Aorta (tissue), 5 donors: ENCODE results near the gene HARS2. TPM values are rescaled to one million over a fixed set of nuclear protein-coding genes. Genes with fewer than 3 reads are reported as not detected.
"Not testable (repeated sequence)": the region's sequence is repeated elsewhere in the genome, so short reads cannot be mapped to it uniquely, and the experiment has no call there.

Source experiments
- ATAC-seq: fragments of 200-7000 bp; cut with Tn5 transposase; one replicate; pipeline ENCODE4 v1.9.1; 2022; ENCODE audit warnings: moderate library complexity; ENCODE audit not compliant: low FRiP score
- DNase-seq, 2 donors: peaks; one replicate each; pipeline ENCODE4 v3.0.0-alpha.2; 2020
- H3K27ac ChIP-seq, 2 donors: one replicate each; pipeline ENCODE4 v1.5.1; 2013; ENCODE audit warnings: low read length in 2 of 2, mild to moderate bottlenecking in 2 of 2, moderate library complexity in 2 of 2, control low read depth in 1 of 2, inconsistent platforms in 1 of 2, low read depth in 1 of 2
- H3K27me3 ChIP-seq, 2 donors: one replicate each; pipeline ENCODE4 v1.6.1; 2013; ENCODE audit warnings: control low read depth in 1 of 2, low read length in 1 of 2, mild to moderate bottlenecking in 1 of 2, moderate library complexity in 1 of 2; ENCODE audit not compliant: insufficient read depth in 2 of 2, control insufficient read depth in 1 of 2
- H3K36me3 ChIP-seq, 2 donors: one replicate each; pipeline ENCODE4 v1.6.1; 2013; ENCODE audit warnings: control low read depth in 1 of 2, low read length in 1 of 2, mild to moderate bottlenecking in 1 of 2; ENCODE audit not compliant: insufficient read depth in 2 of 2, control insufficient read depth in 1 of 2
- H3K4me1 ChIP-seq, 2 donors: one replicate each; pipeline ENCODE4 v1.6.1; 2013; ENCODE audit warnings: low read length in 2 of 2, control low read depth in 1 of 2, mild to moderate bottlenecking in 1 of 2, moderate library complexity in 1 of 2; ENCODE audit not compliant: insufficient read depth in 2 of 2, control insufficient read depth in 1 of 2
- H3K4me3 ChIP-seq, 2 donors: one replicate each; pipeline ENCODE4 v1.5.1; 2013; ENCODE audit warnings: low read length in 2 of 2, control low read depth in 1 of 2, mild to moderate bottlenecking in 1 of 2
- H3K9me3 ChIP-seq: one replicate; pipeline ENCODE4 v1.6.1; 2013; ENCODE audit warnings: mild to moderate bottlenecking, low read length; ENCODE audit not compliant: control insufficient read depth
- WGBS, 2 donors: extraction: QIAGEN DNeasy Blood & Tissue Kit; methylation state at CpG; one replicate each; pipeline ENCODE4 v1.1.7; 2013; 5-methylcytosine and 5-hydroxymethylcytosine counted together
- intact Hi-C, 2 donors: fragments of 100-400 bp; cut with DNase I; formaldehyde crosslinking; loops; one replicate each; pipeline versions ENCODE4 v1.14.2 to v1.15.0; 2022
- polyA plus RNA-seq, 2 donors: library from polyadenylated mRNA; stranded (reverse); fragments of 200-250 nt; gene quantifications; one replicate each; pipeline ENCODE4 v1.2.3, GENCODE V29; 2013
- total RNA-seq, 2 donors: library from RNA; stranded (reverse); fragmentation: NEBNext Ultra II Directional; extraction: Animal tissue kit (Norgen Biotek cat#: 25700); gene quantifications; one replicate each; pipeline ENCODE4 v1.2.1, GENCODE V29; 2021
- donor health status: healthy with polysubstance abuse.
- donor health status: Bipolar disorder and iron deficiency.
- donor health status: DM: no; HTN: no; CAD: no.
- donor health status: DM: no; HTN: no; CAD: no.
- donor health status: DM: yes; HTN: yes; CAD: no.

The HARS2 gene
- total and polyA plus RNA-seq, 4 donors = 14.4 to 33.0 (median 24.4) TPM

GRCh38 chr5:140690376-140690932 lies 801 bp upstream of the HARS2 start:
- peaks cover 0 to 3% of the 10 kb centered on the region in 2 donors for H3K4me1 ChIP-seq
- H3K27me3 ChIP-seq = no peaks in the 10 kb centered on the region
- ATAC-seq (no peak), DNase-seq (no peak)
- peak overlapping the region in 1 of 2 donors; percentile 33 for H3K27ac ChIP-seq
- peaks cover 0 to 4% of the 10 kb centered on the region in 2 donors for H3K36me3 ChIP-seq
- no peaks in the 10 kb centered on the region for H3K9me3 ChIP-seq
- intact Hi-C loops = loop anchor here in 1 of 2 donors (5.0 kb wide), 1 partner anchor 43 kb away; the partner anchor contains the start of genes IK and NDUFA2
- 51 to 54% methylated on average over 8 of the region's 8 CpGs for WGBS, 2 donors
- H3K4me3 ChIP-seq = peak overlapping the region; percentile 43 to 93

DNA sequence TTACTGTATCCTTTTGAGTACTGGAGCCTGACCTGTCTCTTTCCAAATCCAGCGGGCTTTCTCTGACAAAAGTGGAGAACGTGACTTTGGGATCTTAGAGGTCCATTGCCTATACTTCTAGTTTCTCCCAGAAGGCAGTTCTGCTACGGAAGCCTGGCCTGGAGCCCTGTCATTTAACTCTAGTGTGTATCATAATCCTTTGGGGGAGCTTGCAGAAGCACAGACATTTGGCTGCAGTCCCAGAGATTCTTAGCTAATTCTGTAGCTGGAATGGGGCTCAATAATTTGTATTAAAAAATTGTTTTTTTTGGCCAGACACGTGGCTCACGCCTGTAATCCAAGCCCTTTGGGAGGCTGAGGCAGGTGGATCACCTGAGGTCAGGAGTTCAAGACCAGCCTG lies 3.0 kb downstream of the HARS2 start:
- Histone ChIP-seq H3K36me3 (peaks cover 15 to 18% of the 10 kb centered on the region in 2 donors), H3K4me3 (no peak overlapping the region)
- 45% methylated on average over 5 of the region's 5 CpGs for WGBS, 2 donors

DNA sequence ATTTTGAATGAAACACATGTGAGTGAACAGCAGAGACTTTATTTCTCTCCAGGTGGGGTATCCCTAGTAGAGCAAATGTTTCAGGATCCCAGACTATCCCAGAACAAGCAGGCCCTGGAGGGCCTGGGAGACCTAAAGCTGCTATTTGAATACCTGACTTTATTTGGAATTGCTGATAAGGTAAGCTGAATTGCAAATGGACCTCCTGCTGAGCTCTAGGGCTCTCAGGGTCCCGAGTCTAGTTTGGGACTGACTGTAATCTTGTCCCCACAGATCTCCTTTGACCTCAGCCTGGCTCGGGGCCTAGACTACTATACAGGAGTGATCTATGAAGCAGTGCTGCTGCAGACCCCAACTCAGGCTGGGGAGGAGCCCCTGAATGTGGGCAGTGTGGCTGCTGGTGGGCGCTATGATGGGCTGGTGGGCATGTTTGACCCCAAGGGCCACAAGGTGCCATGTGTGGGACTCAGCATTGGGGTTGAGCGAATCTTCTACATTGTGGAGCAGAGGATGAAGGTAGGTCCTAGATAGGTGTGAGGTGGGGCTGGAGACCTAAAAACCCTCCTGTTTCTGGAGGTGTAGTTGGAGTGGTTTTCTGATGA lies 5.7 kb downstream of the HARS2 start:
- Histone ChIP-seq H3K36me3 (peaks cover 15 to 18% of the 10 kb centered on the region in 2 donors), H3K27me3 (no peaks in the 10 kb centered on the region), H3K27ac (no peak overlapping the region), H3K4me1 (no peaks in the 10 kb centered on the region), H3K4me3 (no peak overlapping the region), H3K9me3 (no peaks in the 10 kb centered on the region)
- WGBS, 2 donors = 91 to 97% methylated on average over 4 of the region's 4 CpGs
- intact Hi-C loops = no loop called here
- DNase-seq (no peak), ATAC-seq (no peak)

More for the DNA sequence above, 3.0 kb downstream of the HARS2 start:
- DNase-seq (no peak), ATAC-seq (no peak)
- intact Hi-C loops = loop anchor here in 1 of 2 donors (5.0 kb wide), 1 partner anchor 47 kb away; the partner anchor contains the start of genes IK and NDUFA2
- Histone ChIP-seq H3K27me3 (no peaks in the 10 kb centered on the region), H3K4me1 (peaks cover 0 to 3% of the 10 kb centered on the region in 2 donors), H3K27ac (no peak overlapping the region), H3K9me3 (no peaks in the 10 kb centered on the region)

DNA sequence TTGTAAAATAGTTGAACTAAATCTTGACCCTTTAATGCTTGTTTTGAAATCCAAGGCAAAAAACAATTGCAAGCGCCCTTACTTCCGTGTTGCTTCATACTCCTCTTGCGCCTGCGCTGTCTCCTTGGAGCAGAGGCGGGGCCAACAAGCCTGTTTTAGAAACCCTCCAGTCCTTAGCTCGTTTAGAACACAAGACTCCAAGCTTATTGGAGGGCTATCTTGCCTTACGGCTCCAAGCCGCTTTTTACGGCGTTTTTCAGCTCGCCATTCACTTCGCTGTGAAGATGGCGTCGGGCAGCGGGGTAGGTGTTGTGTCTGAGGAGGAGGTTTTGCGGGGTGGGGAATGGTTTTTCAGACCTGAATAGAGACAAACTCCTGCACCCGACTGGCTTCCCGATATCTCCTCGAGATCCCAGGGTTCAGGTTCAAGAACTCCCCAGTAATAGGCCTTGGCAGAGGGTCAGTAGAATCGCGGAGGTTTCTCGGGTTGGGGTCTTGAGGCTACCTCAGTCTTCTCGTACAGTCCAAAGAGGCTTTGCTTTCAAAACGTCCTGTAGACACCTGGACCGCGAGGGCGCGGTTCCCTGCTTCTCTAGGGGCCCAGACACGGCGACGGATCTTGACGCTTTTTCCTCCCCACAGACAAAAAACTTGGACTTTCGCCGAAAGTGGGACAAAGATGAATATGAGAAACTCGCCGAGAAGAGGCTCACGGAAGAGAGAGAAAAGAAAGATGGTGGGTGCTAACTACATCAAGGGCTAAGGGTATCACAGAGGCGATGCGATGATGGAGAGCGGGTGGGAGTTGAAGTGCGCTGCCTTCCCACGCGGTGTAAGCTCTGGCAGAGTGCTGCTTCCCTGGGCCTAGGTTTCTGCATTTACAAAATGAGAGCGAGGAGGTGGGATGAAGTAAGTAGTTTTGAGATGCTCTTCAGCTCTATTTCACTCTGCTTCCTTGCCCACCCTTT lies 9.2 kb downstream of the HARS2 start, which contains the start of gene ZMAT2:
ZMAT2 (plus strand) TSS at position 271 of the 968 bp plus-strand sequence; CDS start at position 285, 14 bp downstream.
- Histone ChIP-seq H3K4me3 (peak within 1 kb of the TSS; percentile 80 to 96), H3K36me3 (peaks cover 18 to 21% of the 10 kb centered on the region in 2 donors), H3K9me3 (no peaks in the 10 kb centered on the region), H3K27ac (peak within 1 kb of the TSS in 1 of 2 donors; percentile 82), H3K27me3 (no peaks in the 10 kb centered on the region), H3K4me1 (no peaks in the 10 kb centered on the region)
- intact Hi-C loops = loop anchor here in 1 of 2 donors (10.0 kb wide), 2 partner anchors 56 to 136 kb away; partner anchors contain the start of genes APBB3, IK, NDUFA2 and SLC35A4
- DNase-seq (peak; percentile 97), ATAC-seq (peak; percentile 98)
- 1% methylated on average over 44 of the region's 44 CpGs for WGBS, 2 donors

GRCh38 chr5:140707812-140708211 lies 16.6 kb downstream of the HARS2 start:
- intact Hi-C loops = loop anchor here in 1 of 2 donors (10.0 kb wide), 2 partner anchors 63 to 143 kb away; partner anchors contain the start of genes APBB3, IK, NDUFA2 and SLC35A4
- no peak overlapping the region for H3K4me3 ChIP-seq
- no peaks in the 10 kb centered on the region for H3K4me1 ChIP-seq
- DNase-seq = no peak
- ATAC-seq = no peak
- WGBS, 2 donors = 89 to 92% methylated on average over 4 of the region's 4 CpGs
- no peaks in the 10 kb centered on the region for H3K9me3 ChIP-seq
- H3K36me3 ChIP-seq = peaks cover 7 to 9% of the 10 kb centered on the region in 2 donors
- H3K27ac ChIP-seq = no peak overlapping the region
- H3K27me3 ChIP-seq = no peaks in the 10 kb centered on the region

GRCh38 chr5:140708787-140709186 lies 17.5 kb downstream of the HARS2 start:
- not testable (repeated sequence) for H3K27ac ChIP-seq, H3K4me3 ChIP-seq, H3K27me3 ChIP-seq, DNase-seq, H3K4me1 ChIP-seq, H3K36me3 ChIP-seq, H3K9me3 ChIP-seq, ATAC-seq
- 90 to 91% methylated on average over 9 of the region's 9 CpGs for WGBS, 2 donors
- intact Hi-C loops = loop anchor here in 1 of 2 donors (10.0 kb wide), 2 partner anchors 64 to 144 kb away; partner anchors contain the start of genes APBB3, IK, NDUFA2 and SLC35A4

DNA sequence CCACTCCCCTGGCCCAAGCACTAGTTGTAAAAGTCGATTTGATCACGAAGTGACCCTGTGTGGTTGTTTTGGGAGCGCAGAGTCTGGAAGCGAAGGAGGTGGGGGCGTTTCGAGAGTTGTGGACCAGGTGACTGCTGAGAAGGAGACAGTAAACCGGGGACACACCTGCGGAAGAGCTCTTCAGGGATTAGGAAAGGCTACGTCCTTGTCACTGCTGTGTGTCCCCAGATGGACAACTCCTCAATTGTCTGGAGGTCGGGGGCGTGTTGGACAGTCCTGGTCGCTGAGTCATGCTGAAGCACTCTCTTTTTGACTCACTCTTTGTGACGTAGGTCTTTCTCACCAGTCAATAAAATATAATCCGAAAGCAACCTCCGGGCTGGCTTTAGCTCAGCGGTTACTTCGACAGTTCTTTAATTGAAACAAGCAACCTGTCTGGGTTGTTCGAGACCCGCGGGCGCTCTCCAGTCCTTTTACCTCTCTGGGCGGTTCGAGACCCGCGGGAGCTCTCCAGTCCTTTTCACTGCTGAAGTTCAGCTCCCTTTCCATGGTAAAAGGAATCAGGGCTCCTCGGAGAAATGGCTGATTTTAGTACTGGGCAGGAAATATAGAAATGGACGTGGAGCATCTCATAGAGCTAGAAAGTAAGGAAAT lies 19.8 kb downstream of the HARS2 start:
- no peaks in the 10 kb centered on the region for H3K27me3 ChIP-seq
- ATAC-seq (peak; percentile 96), DNase-seq (peak; percentile 93 to 95)
- H3K9me3 ChIP-seq = no peaks in the 10 kb centered on the region
- 0 to 1% methylated on average over 27 of the region's 27 CpGs for WGBS, 2 donors
- H3K36me3 ChIP-seq = no peaks in the 10 kb centered on the region
- intact Hi-C loops = loop anchor here in 1 of 2 donors (1.0 to 10.0 kb wide), 3 partner anchors 20 to 339 kb away; partner anchors contain the start of genes ANKHD1, HARS1 and HARS2
- H3K4me1 ChIP-seq = no peaks in the 10 kb centered on the region
- H3K4me3 ChIP-seq = peak overlapping the region; percentile 30 to 62
- peak overlapping the region; percentile 1 to 89 for H3K27ac ChIP-seq
